Measurements from ENCODE around the gene CYP2A7.
A peak's percentile ranks its signal among the peaks of the same experiment; 100 is the strongest.
"Not testable (repeated sequence)": the region's sequence is repeated elsewhere in the genome, so short reads cannot be mapped to it uniquely, and the experiment has no call there.

The CYP2A7 gene

GRCh38 chr19:40899964-40900363 lies 17.9 kb upstream of the CYP2A7 start:
- not testable (repeated sequence) for DNase-seq (ENCODE audit: low read depth in 2 of 2)

GRCh38 chr19:40896843-40897789 lies 15.1 kb upstream of the CYP2A7 start:
- not testable (repeated sequence) for DNase-seq (ENCODE audit: low read depth in 2 of 2)

- DNase-seq (ENCODE audit: low read depth in 2 of 2), result no peak
Measured at GRCh38 chr19:40896418-40896796, 14.4 kb upstream of the CYP2A7 start.

- DNase-seq (ENCODE audit: low read depth in 2 of 2), result no peak
Measured at GRCh38 chr19:40893112-40893511, 11.1 kb upstream of the CYP2A7 start.

- no peak for DNase-seq (ENCODE audit: low read depth in 2 of 2)
Measured at GRCh38 chr19:40889366-40889765, 7.3 kb upstream of the CYP2A7 start.

- DNase-seq (ENCODE audit: low read depth in 2 of 2), result no peak
Measured at GRCh38 chr19:40888191-40888590, 6.2 kb upstream of the CYP2A7 start.

GRCh38 chr19:40884187-40884931 lies 2.3 kb upstream of the CYP2A7 start:
- DNase-seq (ENCODE audit: low read depth in 2 of 2), result not testable (repeated sequence)

GRCh38 chr19:40879349-40879748 lies 2.7 kb downstream of the CYP2A7 start:
- DNase-seq (ENCODE audit: low read depth in 2 of 2), result not testable (repeated sequence)

- DNase-seq (ENCODE audit: low read depth in 2 of 2), result peak; percentile 73 to 91
Measured at GRCh38 chr19:40875526-40875951, 6.5 kb downstream of the CYP2A7 start.

- not testable (repeated sequence) for DNase-seq (ENCODE audit: low read depth in 2 of 2)
Measured at GRCh38 chr19:40874874-40875273, 7.2 kb downstream of the CYP2A7 start.

GRCh38 chr19:40873873-40874272 lies 8.2 kb downstream of the CYP2A7 start:
- DNase-seq (ENCODE audit: low read depth in 2 of 2), result not testable (repeated sequence)

GRCh38 chr19:40872209-40872608 lies 9.8 kb downstream of the CYP2A7 start:
- no peak for DNase-seq (ENCODE audit: low read depth in 2 of 2)

- no peak for DNase-seq (ENCODE audit: low read depth in 2 of 2)
Measured at GRCh38 chr19:40867701-40868100, 14.3 kb downstream of the CYP2A7 start.

GRCh38 chr19:40864739-40865496 lies 17.1 kb downstream of the CYP2A7 start:
- not testable (repeated sequence) for DNase-seq (ENCODE audit: low read depth in 2 of 2)

- no peak for DNase-seq (ENCODE audit: low read depth in 2 of 2)
Measured at GRCh38 chr19:40862785-40863184, 19.2 kb downstream of the CYP2A7 start.

GRCh38 chr19:40862333-40862732 lies 19.7 kb downstream of the CYP2A7 start:
- no peak for DNase-seq (ENCODE audit: low read depth in 2 of 2)

GRCh38 chr19:40858109-40858508 lies 23.9 kb downstream of the CYP2A7 start:
- no peak for DNase-seq (ENCODE audit: low read depth in 2 of 2)

- not testable (repeated sequence) for DNase-seq (ENCODE audit: low read depth in 2 of 2)
Measured at GRCh38 chr19:40852467-40853152, 29.4 kb downstream of the CYP2A7 start.

- not testable (repeated sequence) for DNase-seq (ENCODE audit: low read depth in 2 of 2)
Measured at GRCh38 chr19:40850277-40850676, 31.8 kb downstream of the CYP2A7 start, which contains the start of gene CYP2A6. Gene CYP2A6 (minus strand): TSS chr19:40850447. CDS start chr19:40850426, 21 bp downstream.

- not testable (repeated sequence) for DNase-seq (ENCODE audit: low read depth in 2 of 2)
Measured at GRCh38 chr19:40846722-40847121, 35.3 kb downstream of the CYP2A7 start.

GRCh38 chr19:40843653-40844052 lies 38.4 kb downstream of the CYP2A7 start:
- DNase-seq (ENCODE audit: low read depth in 2 of 2), result peak; percentile 55 to 65

All from stimulated activated CD8-positive, alpha-beta memory T cell treated with anti-CD3 and anti-CD28 coated beads, Interleukin-2, amount 100 ng/mL, for 48 hours (primary cell).